ENCODE data around the gene TTYH2. TPM values are rescaled to one million over a fixed set of nuclear protein-coding genes. Genes with fewer than 3 reads are reported as not detected.

TTYH2 gene
- total and polyA plus RNA-seq, 7 donors, result 0.60 to 10.0 (median 4.9) TPM

- Histone ChIP-seq H3K36me3 (no peaks in the 10 kb centered on the region), H3K27ac (no peak overlapping the region), H3K27me3 (peaks cover 0 to 25% (median 0%) of the 10 kb centered on the region in 3 donors), H3K4me3 (no peak overlapping the region), H3K9me3 (peaks cover 0 to 9% (median 3%) of the 10 kb centered on the region in 4 donors), H3K4me1 (no peaks in the 10 kb centered on the region)
- WGBS, 2 donors, result 71 to 84% methylated on average over 5 of the region's 5 CpGs
- intact Hi-C loops (cut with DNase I), result no loop called here
- no peak for DNase-seq
- no peak for TF ChIP-seq CTCF (IDR thresholded peaks at IDR 0.05)
- no peak for TF ChIP-seq EP300 (IDR thresholded peaks at IDR 0.05)
- no peak for TF ChIP-seq POLR2A (IDR thresholded peaks at IDR 0.05)
- no peak for TF ChIP-seq POLR2AphosphoS5 (IDR thresholded peaks at IDR 0.05)
These were observed 90.8 kb downstream of the TTYH2 start for GRCh38 chr17:74304184-74304583.

- Histone ChIP-seq H3K36me3 (no peaks in the 10 kb centered on the region), H3K27ac (no peak overlapping the region), H3K27me3 (peaks cover 0 to 13% (median 0%) of the 10 kb centered on the region in 3 donors), H3K4me1 (no peaks in the 10 kb centered on the region), H3K4me3 (no peak overlapping the region), H3K9me3 (peaks cover 0 to 9% (median 3%) of the 10 kb centered on the region in 4 donors)
- DNase-seq, result no peak
- intact Hi-C loops (cut with DNase I), result no loop called here
- TF ChIP-seq EP300 (IDR thresholded peaks at IDR 0.05) (no peak), POLR2A (IDR thresholded peaks at IDR 0.05) (no peak)
- WGBS, 2 donors, result 35 to 68% methylated on average over 10 of the region's 10 CpGs
These were observed 92.7 kb downstream of the TTYH2 start for GRCh38 chr17:74305865-74306654.

DNA sequence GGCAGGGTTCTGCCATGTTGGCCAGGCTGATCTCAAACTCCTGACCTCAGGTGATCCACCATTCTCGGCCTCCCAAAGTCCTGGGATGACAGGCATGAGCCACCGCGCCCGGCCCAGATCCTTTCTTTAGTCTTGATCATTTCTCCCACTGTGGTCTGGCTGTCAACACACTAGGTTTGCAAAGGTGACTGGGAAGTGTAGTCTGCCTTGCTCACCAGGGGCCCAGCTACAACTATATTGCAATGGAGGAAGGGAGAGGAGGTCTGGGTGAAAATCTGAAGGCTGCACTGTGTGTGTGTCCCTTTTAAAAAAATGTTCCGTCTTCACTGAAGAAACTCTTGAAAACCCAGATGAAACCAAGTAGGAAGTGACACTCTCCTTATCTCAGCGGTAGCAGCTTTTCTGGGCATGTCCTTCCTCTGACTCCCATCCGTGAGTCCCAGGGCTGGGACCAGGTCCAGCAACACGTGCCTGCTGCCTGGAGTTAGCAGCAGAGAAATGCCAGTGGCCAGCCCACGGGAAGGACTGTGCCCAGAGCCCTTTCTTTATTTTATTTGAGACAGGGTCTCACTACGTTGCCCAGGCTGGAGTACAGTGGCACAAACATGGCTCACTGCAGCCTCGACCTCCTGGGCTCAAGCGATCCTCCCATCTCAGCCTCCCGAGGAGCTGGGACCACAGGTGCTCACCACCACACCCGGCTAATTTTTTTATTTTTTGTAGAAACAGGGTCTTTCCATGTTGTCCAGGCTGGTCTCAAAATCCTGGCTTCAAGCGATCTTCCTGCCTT, 94.8 kb downstream of the TTYH2 start:
- Histone ChIP-seq H3K9me3 (peaks cover 0 to 9% (median 3%) of the 10 kb centered on the region in 4 donors), H3K27me3 (peaks cover 0 to 10% (median 0%) of the 10 kb centered on the region in 3 donors), H3K36me3 (no peaks in the 10 kb centered on the region), H3K27ac (no peak overlapping the region), H3K4me1 (no peaks in the 10 kb centered on the region), H3K4me3 (no peak overlapping the region)
- TF ChIP-seq POLR2A (IDR thresholded peaks at IDR 0.05), result no peak
- TF ChIP-seq POLR2AphosphoS5 (IDR thresholded peaks at IDR 0.05), result no peak
- TF ChIP-seq CTCF (IDR thresholded peaks at IDR 0.05), result no peak
- no peak for TF ChIP-seq EP300 (IDR thresholded peaks at IDR 0.05)
- DNase-seq, result no peak
- WGBS, 2 donors, result 63 to 65% methylated on average over 15 of the region's 15 CpGs
- intact Hi-C loops (cut with DNase I), result no loop called here

GRCh38 chr17:74309902-74310301, 96.5 kb downstream of the TTYH2 start:
- Histone ChIP-seq H3K27ac (no peak overlapping the region), H3K27me3 (peaks cover 0 to 7% (median 0%) of the 10 kb centered on the region in 3 donors), H3K36me3 (no peaks in the 10 kb centered on the region), H3K4me3 (no peak overlapping the region), H3K9me3 (peaks cover 0 to 5% (median 2%) of the 10 kb centered on the region in 4 donors), H3K4me1 (no peaks in the 10 kb centered on the region)
- DNase-seq, result no peak
- intact Hi-C loops (cut with DNase I), result no loop called here
- TF ChIP-seq POLR2A (IDR thresholded peaks at IDR 0.05) (no peak), POLR2AphosphoS5 (IDR thresholded peaks at IDR 0.05) (no peak), CTCF (IDR thresholded peaks at IDR 0.05) (no peak), EP300 (IDR thresholded peaks at IDR 0.05) (no peak)
- WGBS, 2 donors, result 39 to 71% methylated on average over 12 of the region's 12 CpGs

Other genes with a start within 250 kb of the TTYH2 start
- 100 to 1,000 TPM; 215 to 718 (median 492) TPM for gene RPL38, start 9.9 kb upstream of the TTYH2 start, total RNA-seq
- 1,000 to 10,000 TPM; 1,011 to 2,321 (median 1,651) TPM for gene RPL38, start 9.9 kb upstream of the TTYH2 start, polyA plus RNA-seq
- not detected for gene DNAI2, start 60.7 kb downstream of the TTYH2 start, total RNA-seq
- under 1 TPM in 1 of 3 donors, not detected in 2; 0.10 TPM for gene DNAI2, start 60.7 kb downstream of the TTYH2 start, polyA plus RNA-seq
- 1 to 10 TPM in 1 of 4 donors, under 1 TPM in 2, not detected in 1; 0.36 to 1.7 (median 0.68) TPM for gene KIF19, start 112.7 kb downstream of the TTYH2 start, total RNA-seq
- 1 to 10 TPM in 1 of 3 donors, under 1 TPM in 2; 0.60 to 3.3 (median 0.92) TPM for gene KIF19, start 112.7 kb downstream of the TTYH2 start, polyA plus RNA-seq
- not detected for gene BTBD17, start 148.3 kb downstream of the TTYH2 start, total RNA-seq
- gene BTBD17, start 148.3 kb downstream of the TTYH2 start, polyA plus RNA-seq, result under 1 TPM in 1 of 3 donors, not detected in 2; 0.03 TPM
- gene GPR142, start 153.9 kb downstream of the TTYH2 start, total RNA-seq, result 1 to 10 TPM in 1 of 4 donors, not detected in 3; 1.8 TPM
- gene GPR142, start 153.9 kb downstream of the TTYH2 start, polyA plus RNA-seq, result under 1 TPM in 1 of 3 donors, not detected in 2; 0.16 TPM
- gene GPRC5C, start 218.5 kb downstream of the TTYH2 start, total RNA-seq, result 10 to 100 TPM in 3 of 4 donors, 1 to 10 TPM in 1; 6.1 to 16.9 (median 12.7) TPM
- 10 to 100 TPM; 27.3 to 78.1 (median 40.8) TPM for gene GPRC5C, start 218.5 kb downstream of the TTYH2 start, polyA plus RNA-seq

Measured in sigmoid colon (tissue), 7 donors.